ENCODE data around the gene LMX1A. TPM values are rescaled to one million over a fixed set of nuclear protein-coding genes. Genes with fewer than 3 reads are reported as not detected.
A peak's percentile ranks its signal among the peaks of the same experiment; 100 is the strongest.

LMX1A gene
- total and polyA plus RNA-seq, 9 of the 15 experiments (the other 6 are each of a cell fraction or from before 2014, with no cell fraction given), result not detected

DNA sequence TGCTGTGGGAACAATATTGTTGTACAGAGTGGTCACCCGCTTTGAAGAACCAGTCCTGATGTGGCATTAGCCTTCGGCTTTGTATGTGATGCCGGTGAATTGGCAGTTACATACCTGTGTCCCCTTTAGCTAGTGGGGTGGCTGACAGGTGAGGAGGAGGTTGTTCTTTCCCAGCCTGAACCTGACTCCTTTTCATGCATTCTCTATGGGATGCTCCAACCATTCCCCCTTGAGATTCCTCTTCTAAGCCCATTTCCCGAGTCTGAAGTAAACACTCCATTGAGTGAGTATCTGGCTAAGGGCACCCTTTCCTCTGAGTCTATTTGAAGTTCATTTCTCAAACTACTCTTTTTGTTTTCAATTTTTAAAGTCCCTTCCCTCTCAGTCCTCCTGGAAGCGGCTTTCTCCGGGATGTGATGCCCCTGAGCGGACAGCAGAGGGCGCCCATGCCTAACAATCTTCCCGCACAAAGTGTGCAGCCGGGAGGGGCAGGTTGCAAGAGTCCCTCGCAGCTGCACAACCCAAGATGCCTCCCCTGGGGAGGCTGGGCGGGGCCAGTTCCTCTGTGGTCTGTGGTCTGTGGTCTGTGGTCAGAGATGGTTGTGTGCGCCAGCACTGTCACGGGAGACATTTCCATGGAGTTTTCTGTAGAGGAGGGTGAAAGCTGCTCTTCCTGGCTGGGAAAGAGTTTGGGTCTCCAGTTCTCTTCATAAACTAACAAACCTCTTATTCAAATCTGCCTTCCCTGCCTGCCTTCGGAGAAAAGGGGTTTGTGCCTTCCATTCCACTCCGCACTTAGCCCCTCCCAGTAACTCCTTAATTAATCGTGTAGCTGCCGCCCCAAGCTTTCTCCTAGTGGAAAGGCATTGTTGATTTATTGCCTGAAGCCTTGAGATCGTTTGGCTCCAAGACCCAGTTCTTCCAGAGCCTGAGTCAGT, 36.4 kb upstream of the LMX1A start (continued):
- TF ChIP-seq, protein P1, sequence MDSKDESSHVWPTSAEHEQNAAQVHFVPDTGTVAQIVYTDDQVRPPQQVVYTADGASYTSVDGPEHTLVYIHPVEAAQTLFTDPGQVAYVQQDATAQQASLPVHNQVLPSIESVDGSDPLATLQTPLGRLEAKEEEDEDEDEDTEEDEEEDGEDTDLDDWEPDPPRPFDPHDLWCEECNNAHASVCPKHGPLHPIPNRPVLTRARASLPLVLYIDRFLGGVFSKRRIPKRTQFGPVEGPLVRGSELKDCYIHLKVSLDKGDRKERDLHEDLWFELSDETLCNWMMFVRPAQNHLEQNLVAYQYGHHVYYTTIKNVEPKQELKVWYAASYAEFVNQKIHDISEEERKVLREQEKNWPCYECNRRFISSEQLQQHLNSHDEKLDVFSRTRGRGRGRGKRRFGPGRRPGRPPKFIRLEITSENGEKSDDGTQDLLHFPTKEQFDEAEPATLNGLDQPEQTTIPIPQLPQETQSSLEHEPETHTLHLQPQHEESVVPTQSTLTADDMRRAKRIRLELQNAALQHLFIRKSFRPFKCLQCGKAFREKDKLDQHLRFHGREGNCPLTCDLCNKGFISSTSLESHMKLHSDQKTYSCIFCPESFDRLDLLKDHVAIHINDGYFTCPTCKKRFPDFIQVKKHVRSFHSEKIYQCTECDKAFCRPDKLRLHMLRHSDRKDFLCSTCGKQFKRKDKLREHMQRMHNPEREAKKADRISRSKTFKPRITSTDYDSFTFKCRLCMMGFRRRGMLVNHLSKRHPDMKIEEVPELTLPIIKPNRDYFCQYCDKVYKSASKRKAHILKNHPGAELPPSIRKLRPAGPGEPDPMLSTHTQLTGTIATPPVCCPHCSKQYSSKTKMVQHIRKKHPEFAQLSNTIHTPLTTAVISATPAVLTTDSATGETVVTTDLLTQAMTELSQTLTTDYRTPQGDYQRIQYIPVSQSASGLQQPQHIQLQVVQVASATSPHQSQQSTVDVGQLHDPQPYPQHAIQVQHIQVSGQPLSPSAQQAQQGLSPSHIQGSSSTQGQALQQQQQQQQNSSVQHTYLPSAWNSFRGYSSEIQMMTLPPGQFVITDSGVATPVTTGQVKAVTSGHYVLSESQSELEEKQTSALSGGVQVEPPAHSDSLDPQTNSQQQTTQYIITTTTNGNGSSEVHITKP (IDR thresholded peaks at IDR 0.05; ENCODE audit: partially characterized antibody), result no peak
- TF ChIP-seq ZNF79 (CRISPR knock-in tag; IDR thresholded peaks at IDR 0.05; ENCODE audit: low read depth) (no peak), ATF7 (IDR thresholded peaks at IDR 0.05) (peak; percentile 52), CBFA2T3 (IDR thresholded peaks at IDR 0.05) (peak; percentile 63; the same call in 1 of the 2 replicates), HEY1 (CRISPR knock-in tag; IDR thresholded peaks at IDR 0.05; ENCODE audit: borderline replicate concordance) (0 out of 2 replicates have a peak, but pooled peaks have one; percentile 34), RB1 (IDR thresholded peaks at IDR 0.05; ENCODE audit: low read depth) (peak; percentile 93), BHLHE40 (IDR thresholded peaks at IDR 0.05; ENCODE audit: low read length) (peak; percentile 94), RCOR1 (IDR thresholded peaks at IDR 0.05; ENCODE audit: borderline replicate concordance in 1 of 2, low read depth in 2 of 2, low read length in 2 of 2) (peak; percentile 10 to 87; a peak in 2 of 4 replicates), ETV1 (tag; conservative IDR thresholded peaks at IDR 0.05; ENCODE audit: low read depth) (peak; percentile 68), ATF1 (CRISPR knock-in tag; IDR thresholded peaks at IDR 0.05) (no peak), ATF1 (tag; IDR thresholded peaks at IDR 0.05) (peak; percentile 29; the same call in 1 of the 2 replicates), ZFP36 (IDR thresholded peaks at IDR 0.05; ENCODE audit: low read depth, low read length, partially characterized antibody) (peak; percentile 4), ZNF140 (CRISPR knock-in tag; IDR thresholded peaks at IDR 0.05) (no peak), ZNF197 (CRISPR knock-in tag; IDR thresholded peaks at IDR 0.05; ENCODE audit: low read depth) (0 out of 2 replicates have a peak, but pooled peaks have one; percentile 38), ZFP1 (CRISPR knock-in tag; IDR thresholded peaks at IDR 0.05) (no peak), HCFC1 (IDR thresholded peaks at IDR 0.05; ENCODE audit: low read depth, low read length) (0 out of 2 replicates have a peak, but pooled peaks have one; percentile 6), GABPB1 (CRISPR knock-in tag; IDR thresholded peaks at IDR 0.05) (peak; percentile 44; the same call in 1 of the 2 replicates), NRF1 (conservative IDR thresholded peaks at IDR 0.05 in 1 of 2, IDR thresholded peaks at IDR 0.05 in 1 of 2) (peak; percentile 51 to 64; a peak in 3 of 4 replicates)
- TF ChIP-seq, protein P2, sequence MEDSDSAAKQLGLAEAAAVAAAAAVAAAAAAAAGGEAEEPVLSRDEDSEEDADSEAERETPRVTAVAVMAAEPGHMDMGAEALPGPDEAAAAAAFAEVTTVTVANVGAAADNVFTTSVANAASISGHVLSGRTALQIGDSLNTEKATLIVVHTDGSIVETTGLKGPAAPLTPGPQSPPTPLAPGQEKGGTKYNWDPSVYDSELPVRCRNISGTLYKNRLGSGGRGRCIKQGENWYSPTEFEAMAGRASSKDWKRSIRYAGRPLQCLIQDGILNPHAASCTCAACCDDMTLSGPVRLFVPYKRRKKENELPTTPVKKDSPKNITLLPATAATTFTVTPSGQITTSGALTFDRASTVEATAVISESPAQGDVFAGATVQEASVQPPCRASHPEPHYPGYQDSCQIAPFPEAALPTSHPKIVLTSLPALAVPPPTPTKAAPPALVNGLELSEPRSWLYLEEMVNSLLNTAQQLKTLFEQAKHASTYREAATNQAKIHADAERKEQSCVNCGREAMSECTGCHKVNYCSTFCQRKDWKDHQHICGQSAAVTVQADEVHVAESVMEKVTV (CRISPR knock-in tag; IDR thresholded peaks at IDR 0.05), result peak; percentile 95
- TF ChIP-seq, protein P3, sequence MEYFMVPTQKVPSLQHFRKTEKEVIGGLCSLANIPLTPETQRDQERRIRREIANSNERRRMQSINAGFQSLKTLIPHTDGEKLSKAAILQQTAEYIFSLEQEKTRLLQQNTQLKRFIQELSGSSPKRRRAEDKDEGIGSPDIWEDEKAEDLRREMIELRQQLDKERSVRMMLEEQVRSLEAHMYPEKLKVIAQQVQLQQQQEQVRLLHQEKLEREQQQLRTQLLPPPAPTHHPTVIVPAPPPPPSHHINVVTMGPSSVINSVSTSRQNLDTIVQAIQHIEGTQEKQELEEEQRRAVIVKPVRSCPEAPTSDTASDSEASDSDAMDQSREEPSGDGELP (CRISPR knock-in tag; IDR thresholded peaks at IDR 0.05; ENCODE audit: borderline replicate concordance), result peak; percentile 93
- TF ChIP-seq, protein P4, sequence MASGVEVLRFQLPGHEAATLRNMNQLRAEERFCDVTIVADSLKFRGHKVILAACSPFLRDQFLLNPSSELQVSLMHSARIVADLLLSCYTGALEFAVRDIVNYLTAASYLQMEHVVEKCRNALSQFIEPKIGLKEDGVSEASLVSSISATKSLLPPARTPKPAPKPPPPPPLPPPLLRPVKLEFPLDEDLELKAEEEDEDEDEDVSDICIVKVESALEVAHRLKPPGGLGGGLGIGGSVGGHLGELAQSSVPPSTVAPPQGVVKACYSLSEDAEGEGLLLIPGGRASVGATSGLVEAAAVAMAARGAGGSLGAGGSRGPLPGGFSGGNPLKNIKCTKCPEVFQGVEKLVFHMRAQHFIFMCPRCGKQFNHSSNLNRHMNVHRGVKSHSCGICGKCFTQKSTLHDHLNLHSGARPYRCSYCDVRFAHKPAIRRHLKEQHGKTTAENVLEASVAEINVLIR (CRISPR knock-in tag; IDR thresholded peaks at IDR 0.05), result no peak
